Hepatocyte (in vitro differentiated cells): ENCODE data around the gene S100A4. TPM values are rescaled to one million over a fixed set of nuclear protein-coding genes. Genes with fewer than 3 reads are reported as not detected.

ENCODE experiments used
- DNase-seq: peaks from one replicate; pipeline ENCODE4 v3.0.0-alpha.2; 2016; ENCODE audit warnings: low spot score
- H2AFZ ChIP-seq: fragments of 200-600 bp; sonication (generic); 2 replicates; pipeline ENCODE4 v1.6.0; 2016; ENCODE audit warnings: antibody characterized with exemption, mild to moderate bottlenecking
- H3K27ac ChIP-seq: fragments of 200-600 bp; sonication (generic); 2 replicates; pipeline ENCODE4 v1.5.1; 2016; ENCODE audit warnings: mild to moderate bottlenecking
- H3K27me3 ChIP-seq: fragments of 200-600 bp; sonication (generic); 2 replicates; pipeline ENCODE4 v1.6.1; 2016
- H3K36me3 ChIP-seq: fragments of 200-600 bp; sonication (generic); replicated peaks from 2 replicates; pipeline ENCODE4 v1.5.1; 2016; ENCODE audit warnings: low read depth; ENCODE audit not compliant: insufficient read depth
- H3K4me1 ChIP-seq: fragments of 200-600 bp; sonication (generic); 2 replicates; pipeline ENCODE4 v1.5.1; 2016; ENCODE audit warnings: mild to moderate bottlenecking, moderate library complexity; ENCODE audit not compliant: insufficient read depth
- H3K4me2 ChIP-seq: fragments of 200-600 bp; sonication (generic); 2 replicates; pipeline ENCODE4 v1.6.0; 2016
- H3K4me3 ChIP-seq: fragments of 200-600 bp; sonication (generic); 2 replicates; pipeline ENCODE4 v1.5.1; 2016; ENCODE audit warnings: mild to moderate bottlenecking
- H3K79me2 ChIP-seq: fragments of 200-600 bp; sonication (generic); 2 replicates; pipeline ENCODE4 v1.6.0; 2017; ENCODE audit warnings: mild to moderate bottlenecking
- H3K9me2 ChIP-seq: fragments of 200-600 bp; sonication (generic); replicated peaks from 2 replicates; pipeline ENCODE4 v1.6.0; 2017; ENCODE audit warnings: mild to moderate bottlenecking; ENCODE audit not compliant: insufficient read depth
- H3K9me3 ChIP-seq: fragments of 200-600 bp; sonication (generic); 2 replicates; pipeline ENCODE4 v1.5.1; 2016; ENCODE audit warnings: low read depth, mild to moderate bottlenecking
- H4K20me1 ChIP-seq: fragments of 200-600 bp; sonication (generic); 2 replicates; pipeline ENCODE4 v1.6.0; 2016; ENCODE audit warnings: mild to moderate bottlenecking; ENCODE audit not compliant: insufficient read depth, poor library complexity, severe bottlenecking
- EZH2 ChIP-seq: fragments of 200-600 bp; sonication (generic); IDR thresholded peaks from 2 replicates; pipeline ENCODE4 v1.6.1; 2016; ENCODE audit warnings: antibody characterized with exemption, mild to moderate bottlenecking, borderline replicate concordance
- EZH2phosphoT487 ChIP-seq: fragments of 200-600 bp; sonication (generic); IDR thresholded peaks from one replicate; pipeline ENCODE4 v1.6.1; 2018; ENCODE audit warnings: antibody characterized with exemption, mild to moderate bottlenecking, low read depth, moderate library complexity; ENCODE audit not compliant: unreplicated experiment, severe bottlenecking
- WGBS: methylation state at CpG from one replicate; pipeline ENCODE4 v1.1.6; 2016; ENCODE audit warnings: low lambda C conversion rate; ENCODE audit errors: missing lambda C conversion rate; 5-methylcytosine and 5-hydroxymethylcytosine counted together
- polyA plus RNA-seq: library from polyadenylated mRNA; unstranded; fragments of >200 nt; fragmentation: Nextera tagmentation; extraction: Ambion mirVana; gene quantifications from 2 replicates; pipeline ENCODE4 v1.2.1, GENCODE V29; 2016
- total RNA-seq: library from RNA; depleted of rRNA; stranded (reverse); fragments of >200 nt; gene quantifications from 2 replicates; pipeline ENCODE4 v1.2.3, GENCODE V29; 2014
- TF ChIP-seq, protein P1 (sequence below): fragments of 200-600 bp; sonication (generic); IDR thresholded peaks from 2 replicates; pipeline ENCODE4 v1.5.1; 2016; ENCODE audit warnings: antibody characterized with exemption, mild to moderate bottlenecking; ENCODE audit not compliant: poor library complexity

S100A4 gene
- total and polyA plus RNA-seq, 2 experiments from 2014 or later: 64.1 to 116 TPM

DNA sequence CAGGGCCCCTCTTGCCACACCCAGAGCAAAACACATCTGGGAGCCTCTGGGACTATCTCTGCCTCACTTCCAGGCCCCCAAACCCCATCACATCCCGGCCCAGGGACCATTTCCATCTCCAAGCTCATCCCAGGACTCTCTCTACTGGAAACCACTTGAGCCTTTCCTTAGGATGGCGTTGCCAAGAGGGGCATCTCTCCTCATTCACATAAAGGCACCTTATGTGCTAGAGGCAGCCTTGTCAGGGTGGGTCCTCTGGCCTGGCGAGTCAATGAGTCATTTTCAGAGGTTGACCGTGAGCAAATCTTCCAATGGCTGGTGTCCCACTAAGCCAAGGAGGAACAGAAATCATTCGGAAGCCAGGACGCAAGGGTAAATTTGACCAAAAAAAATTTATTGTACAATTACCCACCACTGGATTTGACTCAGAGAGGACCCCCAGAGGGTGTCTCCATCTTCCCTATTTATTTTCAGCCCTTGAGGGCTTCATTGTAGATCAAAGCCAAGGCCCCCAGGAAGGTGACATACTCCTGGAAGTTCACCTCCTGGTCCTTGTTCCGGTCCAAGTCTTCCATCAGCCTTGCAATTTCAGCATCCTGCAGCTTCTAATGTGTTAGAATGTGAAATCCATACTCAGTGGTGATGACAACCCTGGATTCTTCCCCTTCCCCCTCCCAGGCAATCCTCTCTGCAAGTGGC lies 11.2 kb downstream of the S100A4 start:
- peak overlapping the region; percentile 87 for H3K4me2 ChIP-seq
- DNase-seq: no peak
- peaks cover 43% of the 10 kb centered on the region for H3K4me1 ChIP-seq
- no peak overlapping the region for H2AFZ ChIP-seq
- no peaks in the 10 kb centered on the region for H3K9me2 ChIP-seq
- no peaks in the 10 kb centered on the region for H4K20me1 ChIP-seq
- H3K27ac ChIP-seq: peak overlapping the region; percentile 94
- WGBS: 88% methylated on average over 7 of the region's 7 CpGs
- no peaks in the 10 kb centered on the region for H3K36me3 ChIP-seq
- TF ChIP-seq EZH2phosphoT487: no peak
- TF ChIP-seq, protein P1, sequence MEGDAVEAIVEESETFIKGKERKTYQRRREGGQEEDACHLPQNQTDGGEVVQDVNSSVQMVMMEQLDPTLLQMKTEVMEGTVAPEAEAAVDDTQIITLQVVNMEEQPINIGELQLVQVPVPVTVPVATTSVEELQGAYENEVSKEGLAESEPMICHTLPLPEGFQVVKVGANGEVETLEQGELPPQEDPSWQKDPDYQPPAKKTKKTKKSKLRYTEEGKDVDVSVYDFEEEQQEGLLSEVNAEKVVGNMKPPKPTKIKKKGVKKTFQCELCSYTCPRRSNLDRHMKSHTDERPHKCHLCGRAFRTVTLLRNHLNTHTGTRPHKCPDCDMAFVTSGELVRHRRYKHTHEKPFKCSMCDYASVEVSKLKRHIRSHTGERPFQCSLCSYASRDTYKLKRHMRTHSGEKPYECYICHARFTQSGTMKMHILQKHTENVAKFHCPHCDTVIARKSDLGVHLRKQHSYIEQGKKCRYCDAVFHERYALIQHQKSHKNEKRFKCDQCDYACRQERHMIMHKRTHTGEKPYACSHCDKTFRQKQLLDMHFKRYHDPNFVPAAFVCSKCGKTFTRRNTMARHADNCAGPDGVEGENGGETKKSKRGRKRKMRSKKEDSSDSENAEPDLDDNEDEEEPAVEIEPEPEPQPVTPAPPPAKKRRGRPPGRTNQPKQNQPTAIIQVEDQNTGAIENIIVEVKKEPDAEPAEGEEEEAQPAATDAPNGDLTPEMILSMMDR: no peak
- no peak for TF ChIP-seq EZH2
- no peaks in the 10 kb centered on the region for H3K9me3 ChIP-seq
- no peak overlapping the region for H3K4me3 ChIP-seq
- no peaks in the 10 kb centered on the region for H3K27me3 ChIP-seq
- H3K79me2 ChIP-seq: peaks cover 18% of the 10 kb centered on the region

GRCh38 chr1:153533689-153534201 lies 11.9 kb downstream of the S100A4 start:
- H3K9me2 ChIP-seq: no peaks in the 10 kb centered on the region
- peaks cover 18% of the 10 kb centered on the region for H3K79me2 ChIP-seq
- H3K27me3 ChIP-seq: no peaks in the 10 kb centered on the region
- peaks cover 43% of the 10 kb centered on the region for H3K4me1 ChIP-seq
- no peak overlapping the region for H3K4me3 ChIP-seq
- H4K20me1 ChIP-seq: no peaks in the 10 kb centered on the region
- peak overlapping the region; percentile 87 for H3K4me2 ChIP-seq
- H3K27ac ChIP-seq: peak overlapping the region; percentile 94
- peak; percentile 72 for DNase-seq
- no peak overlapping the region for H2AFZ ChIP-seq
- no peaks in the 10 kb centered on the region for H3K9me3 ChIP-seq
- WGBS: 62% methylated on average over 13 of the region's 13 CpGs
- no peaks in the 10 kb centered on the region for H3K36me3 ChIP-seq
- TF ChIP-seq EZH2phosphoT487 (no peak), EZH2 (no peak)
- TF ChIP-seq, protein P1: no peak

DNA sequence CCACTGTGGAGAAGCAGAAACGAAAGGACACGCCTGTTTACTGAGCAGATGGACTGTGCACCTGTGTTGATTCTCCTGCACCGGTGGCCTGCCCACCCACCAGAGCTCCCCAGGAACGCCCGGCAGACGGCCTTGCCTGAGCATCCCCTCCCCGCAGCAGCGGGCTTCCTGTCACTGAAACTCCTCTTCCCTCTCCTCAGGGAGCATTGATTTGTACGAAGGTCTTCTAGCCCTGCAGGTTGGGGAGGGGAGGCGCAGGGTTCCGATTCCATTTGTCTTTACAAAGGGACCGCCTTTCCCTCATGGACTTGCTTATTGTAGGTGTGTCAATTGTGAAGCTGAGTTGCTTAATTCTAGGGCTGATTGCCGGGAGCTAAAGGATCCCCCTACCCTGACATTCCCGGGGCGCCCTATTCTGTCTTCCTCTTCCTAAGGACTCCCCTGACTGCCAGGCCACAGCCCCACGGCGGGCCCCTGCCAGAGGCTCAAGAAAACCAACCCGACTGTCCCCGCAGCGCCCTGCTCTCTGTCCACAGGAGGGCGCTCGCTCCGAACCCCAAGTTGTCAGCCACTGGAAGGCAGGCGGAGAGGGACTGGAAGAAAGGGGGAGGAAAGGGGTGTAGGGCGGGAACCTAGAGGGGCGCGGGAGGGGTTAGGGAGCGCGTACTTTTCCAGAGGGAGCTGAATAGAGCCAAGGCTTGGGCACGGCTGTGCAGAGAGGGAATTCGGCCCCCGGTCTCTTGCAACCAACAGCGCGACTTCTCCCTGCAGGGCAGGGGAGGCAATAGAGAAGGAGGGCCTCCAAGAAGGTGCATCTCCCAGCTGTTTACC lies 12.6 kb downstream of the S100A4 start:
- 18% methylated on average over 29 of the region's 34 CpGs for WGBS
- DNase-seq: peak; percentile 94
- H2AFZ ChIP-seq: peak overlapping the region; percentile 45
- H3K9me3 ChIP-seq: no peaks in the 10 kb centered on the region
- peaks cover 18% of the 10 kb centered on the region for H3K79me2 ChIP-seq
- H3K27ac ChIP-seq: peak overlapping the region; percentile 94
- H3K4me2 ChIP-seq: peak overlapping the region; percentile 87
- no peaks in the 10 kb centered on the region for H4K20me1 ChIP-seq
- H3K36me3 ChIP-seq: no peaks in the 10 kb centered on the region
- no peaks in the 10 kb centered on the region for H3K9me2 ChIP-seq
- peaks cover 43% of the 10 kb centered on the region for H3K4me1 ChIP-seq
- H3K4me3 ChIP-seq: no peak overlapping the region
- TF ChIP-seq, protein P1: peak; percentile 95
- no peak for TF ChIP-seq EZH2
- H3K27me3 ChIP-seq: no peaks in the 10 kb centered on the region
